Natural killer cell (primary cell): ENCODE results near the gene YAP1. TPM values are rescaled to one million over a fixed set of nuclear protein-coding genes. Genes with fewer than 3 reads are reported as not detected.

ENCODE experiments used
- ATAC-seq, 3 donors: fragments of 150-1000 bp in 2 of 3; fragments of 200-7000 bp in 1 of 3; cut with Tn5 transposase; 1 replicate in 1 of 3; 2 replicates in 2 of 3; pipeline ENCODE4 v1.10.0; 2021; ENCODE audit warnings: mild to moderate bottlenecking in 2 of 3, moderate library complexity in 2 of 3
- DNase-seq, 2 donors: peaks; one replicate each; pipeline versions ENCODE4 v3.0.0 to v3.0.0-alpha.2; 2013 to 2021; ENCODE audit warnings: mixed read lengths in 1 of 2
- H3K27ac ChIP-seq: one replicate; pipeline ENCODE4 v1.5.1; 2013; ENCODE audit warnings: mild to moderate bottlenecking, low read length
- H3K27me3 ChIP-seq: one replicate; pipeline ENCODE4 v1.6.1; 2013; ENCODE audit warnings: low read length; ENCODE audit not compliant: control insufficient read depth, insufficient read depth
- H3K36me3 ChIP-seq: one replicate; pipeline ENCODE4 v1.6.1; 2013; ENCODE audit warnings: low read length; ENCODE audit not compliant: control insufficient read depth, insufficient read depth
- H3K4me1 ChIP-seq: one replicate; pipeline ENCODE4 v1.6.1; 2013; ENCODE audit warnings: low read length; ENCODE audit not compliant: control insufficient read depth, insufficient read depth
- H3K4me3 ChIP-seq: one replicate; pipeline ENCODE4 v1.5.1; 2013; ENCODE audit warnings: low read length
- H3K9me3 ChIP-seq: one replicate; pipeline ENCODE4 v1.6.1; 2013; ENCODE audit warnings: low read length; ENCODE audit not compliant: control insufficient read depth, insufficient read depth
- H3K27ac Mint-ChIP-seq, 2 donors: one replicate each; pipeline ENCODE4 v1.8.0; 2022; ENCODE audit warnings: mild to moderate bottlenecking in 2 of 2, mixed read lengths in 2 of 2, moderate library complexity in 1 of 2
- H3K27me3 Mint-ChIP-seq, 2 donors: one replicate each; pipeline ENCODE4 v1.8.0; 2022; ENCODE audit warnings: low read depth in 2 of 2, mixed read lengths in 2 of 2
- H3K36me3 Mint-ChIP-seq: one replicate; pipeline ENCODE4 v1.8.0; 2022; ENCODE audit warnings: mixed read lengths
- H3K4me1 Mint-ChIP-seq, 2 donors: one replicate each; pipeline ENCODE4 v1.8.0; 2022; ENCODE audit warnings: mixed read lengths in 2 of 2
- H3K4me3 Mint-ChIP-seq: one replicate; pipeline ENCODE4 v1.8.0; 2022; ENCODE audit warnings: mild to moderate bottlenecking, moderate library complexity, mixed read lengths
- H3K9me3 Mint-ChIP-seq, 2 donors: one replicate each; pipeline ENCODE4 v1.8.0; 2022; ENCODE audit warnings: mixed read lengths in 2 of 2
- CTCF ChIP-seq: fragments of 200-600 bp; IDR thresholded peaks from one replicate; pipeline ENCODE4 v1.8.0; 2022; ENCODE audit warnings: antibody characterized with exemption
- WGBS: methylation state at CpG from one replicate; pipeline ENCODE4 v1.1.7; 2013; ENCODE audit warnings: missing lambda C conversion rate; ENCODE audit not compliant: insufficient coverage; 5-methylcytosine and 5-hydroxymethylcytosine counted together
- intact Hi-C: fragments of 100-400 bp; cut with micrococcal nuclease; formaldehyde crosslinking; loops from one replicate; pipeline ENCODE4 v1.14.2; 2022
- total RNA-seq, 4 donors: library from RNA; stranded (reverse); fragments of 120-200 nt in 1 of 4; gene quantifications; one replicate each; pipeline versions ENCODE4 v1.2.3 to v1.2.4, GENCODE V29; 2013 to 2022

YAP1 gene
- total RNA-seq, 3 donors from 2014 or later (not counting 1 experiment from before 2014, with no cell fraction given), result not detected

- H3K9me3 Mint-ChIP-seq, result no peaks in the 10 kb centered on the region
- no peak overlapping the region for H3K4me3 Mint-ChIP-seq
- WGBS, result 82% methylated on average over 3 of the region's 4 CpGs
- no peak overlapping the region for H3K27ac Mint-ChIP-seq
- H3K27me3 Mint-ChIP-seq, result peaks cover 19 to 35% of the 10 kb centered on the region in 2 donors
- no peak overlapping the region for H3K4me3 ChIP-seq
- H3K4me1 Mint-ChIP-seq, result peaks cover 0 to 6% of the 10 kb centered on the region in 2 donors
- ATAC-seq (no peak), DNase-seq (no peak)
- TF ChIP-seq CTCF, result no peak
- no peaks in the 10 kb centered on the region for H3K9me3 ChIP-seq
- no peaks in the 10 kb centered on the region for H3K36me3 ChIP-seq
- intact Hi-C loops, result no loop called here
- no peaks in the 10 kb centered on the region for H3K36me3 Mint-ChIP-seq
- H3K27ac ChIP-seq, result no peak overlapping the region
- H3K27me3 ChIP-seq, result peaks cover 3% of the 10 kb centered on the region
- H3K4me1 ChIP-seq, result no peaks in the 10 kb centered on the region
Measured at GRCh38 chr11:102280245-102280833, 170.1 kb downstream of the YAP1 start.

Other genes starting within 250 kb of the YAP1 start
- 10 to 100 TPM in 2 of 3 donors, 1 to 10 TPM in 1; 8.5 to 15.7 (median 10.4) TPM for gene CEP126, start 195.4 kb upstream of the YAP1 start, total RNA-seq
- gene ANGPTL5, start 193.9 kb upstream of the YAP1 start, total RNA-seq, result not detected
- gene CFAP300, start 63.0 kb upstream of the YAP1 start, total RNA-seq, result not detected
- gene BIRC3, start 207.0 kb downstream of the YAP1 start, total RNA-seq, result 10 to 100 TPM; 14.2 to 92.3 (median 20.1) TPM
- gene BIRC2, start 236.8 kb downstream of the YAP1 start, total RNA-seq, result 100 to 1,000 TPM in 2 of 3 donors, 10 to 100 TPM in 1; 92.2 to 146 (median 111) TPM